HG03097 (cell line): ENCODE data around the gene SAMM50.

ENCODE experiments used
- ATAC-seq: cut with Tn5 transposase; IDR thresholded peaks from one replicate; pipeline ENCODE4 v1.9.1; 2021; ENCODE audit not compliant: unreplicated experiment, low FRiP score

The SAMM50 gene

GRCh38 chr22:44026630-44027511 lies 71.6 kb downstream of the SAMM50 start:
- ATAC-seq: peak; percentile 39

- no peak for ATAC-seq
Measured at GRCh38 chr22:44028091-44028490, 72.8 kb downstream of the SAMM50 start.

- no peak for ATAC-seq
Measured at GRCh38 chr22:44029069-44029468, 73.8 kb downstream of the SAMM50 start.

GRCh38 chr22:44030051-44030701 lies 74.9 kb downstream of the SAMM50 start:
- no peak for ATAC-seq

- ATAC-seq: no peak
Measured at GRCh38 chr22:44030702-44031082, 75.5 kb downstream of the SAMM50 start.

GRCh38 chr22:44031158-44031952 lies 76.1 kb downstream of the SAMM50 start:
- ATAC-seq: no peak

- ATAC-seq: no peak
Measured at GRCh38 chr22:44032126-44032730, 77.0 kb downstream of the SAMM50 start.

GRCh38 chr22:44033287-44033686 lies 78.0 kb downstream of the SAMM50 start:
- ATAC-seq: no peak

- ATAC-seq: no peak
Measured at GRCh38 chr22:44033694-44034093, 78.5 kb downstream of the SAMM50 start.

- ATAC-seq: no peak
Measured at GRCh38 chr22:44037519-44038375, 82.5 kb downstream of the SAMM50 start.

- ATAC-seq: no peak
Measured at GRCh38 chr22:44039566-44040171, 84.4 kb downstream of the SAMM50 start.

GRCh38 chr22:44042249-44043218 lies 87.3 kb downstream of the SAMM50 start:
- no peak for ATAC-seq

- ATAC-seq: no peak
Measured at GRCh38 chr22:44045145-44045544, 89.9 kb downstream of the SAMM50 start.
